ENCODE measurements around the gene PIP4P1. TPM values are rescaled to one million over a fixed set of nuclear protein-coding genes. Genes with fewer than 3 reads are reported as not detected.

Gene PIP4P1
- total RNA-seq, 2 experiments from 2014 or later: 27.6 to 28.7 TPM

DNA sequence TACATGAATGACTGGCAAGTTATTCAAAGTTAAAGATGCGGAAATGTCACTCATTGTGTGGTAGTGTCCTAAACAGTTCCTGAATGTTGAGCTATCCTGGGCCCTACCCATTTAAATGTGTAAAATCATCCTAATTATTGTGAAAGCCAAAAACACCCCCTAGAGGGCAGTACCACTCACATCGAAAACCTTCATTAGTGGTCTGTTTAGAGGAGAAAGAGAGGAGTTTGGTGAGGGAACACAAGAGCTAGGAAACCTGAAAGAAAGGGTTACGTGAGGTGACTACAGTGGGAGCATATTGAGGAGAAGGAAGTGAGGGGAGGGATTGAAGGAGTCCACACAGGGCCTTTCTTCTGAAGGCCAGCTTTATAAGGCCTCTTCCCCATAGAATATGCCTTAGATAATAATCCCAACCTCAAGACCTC, 45.4 kb downstream of the PIP4P1 start:
- H3K27me3 Mint-ChIP-seq: no peaks in the 10 kb centered on the region
- H3K36me3 Mint-ChIP-seq: peaks cover 7% of the 10 kb centered on the region
- DNase-seq: peak; percentile 18
- H3K4me3 Mint-ChIP-seq: no peak overlapping the region
- no peaks in the 10 kb centered on the region for H3K9me3 Mint-ChIP-seq
- H3K27ac Mint-ChIP-seq: peak overlapping the region; percentile 7
- peaks cover 30% of the 10 kb centered on the region for H3K4me1 Mint-ChIP-seq

DNA sequence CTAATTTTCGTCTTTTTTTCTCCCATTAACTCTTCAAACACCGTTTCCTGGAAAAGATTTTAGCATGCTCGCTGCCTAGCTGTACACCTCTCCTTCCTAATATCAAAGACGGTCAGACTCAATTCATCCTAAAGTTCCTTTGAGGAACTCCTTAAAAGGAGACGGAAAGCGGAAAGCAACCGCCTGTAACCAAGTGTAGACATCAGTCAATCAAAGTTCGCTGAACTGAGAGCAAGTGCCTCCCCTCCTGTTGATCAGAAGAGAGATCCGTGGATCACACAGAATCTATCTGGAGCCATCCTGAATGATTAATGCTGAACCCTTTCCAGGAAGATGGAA, 47.5 kb downstream of the PIP4P1 start:
- H3K27me3 Mint-ChIP-seq: no peaks in the 10 kb centered on the region
- H3K4me1 Mint-ChIP-seq: peaks cover 37% of the 10 kb centered on the region
- peak overlapping the region; percentile 89 for H3K27ac Mint-ChIP-seq
- DNase-seq: peak; percentile 8
- peak overlapping the region; percentile 93 for H3K4me3 Mint-ChIP-seq
- H3K36me3 Mint-ChIP-seq: peaks cover 10% of the 10 kb centered on the region
- H3K9me3 Mint-ChIP-seq: no peaks in the 10 kb centered on the region

DNA sequence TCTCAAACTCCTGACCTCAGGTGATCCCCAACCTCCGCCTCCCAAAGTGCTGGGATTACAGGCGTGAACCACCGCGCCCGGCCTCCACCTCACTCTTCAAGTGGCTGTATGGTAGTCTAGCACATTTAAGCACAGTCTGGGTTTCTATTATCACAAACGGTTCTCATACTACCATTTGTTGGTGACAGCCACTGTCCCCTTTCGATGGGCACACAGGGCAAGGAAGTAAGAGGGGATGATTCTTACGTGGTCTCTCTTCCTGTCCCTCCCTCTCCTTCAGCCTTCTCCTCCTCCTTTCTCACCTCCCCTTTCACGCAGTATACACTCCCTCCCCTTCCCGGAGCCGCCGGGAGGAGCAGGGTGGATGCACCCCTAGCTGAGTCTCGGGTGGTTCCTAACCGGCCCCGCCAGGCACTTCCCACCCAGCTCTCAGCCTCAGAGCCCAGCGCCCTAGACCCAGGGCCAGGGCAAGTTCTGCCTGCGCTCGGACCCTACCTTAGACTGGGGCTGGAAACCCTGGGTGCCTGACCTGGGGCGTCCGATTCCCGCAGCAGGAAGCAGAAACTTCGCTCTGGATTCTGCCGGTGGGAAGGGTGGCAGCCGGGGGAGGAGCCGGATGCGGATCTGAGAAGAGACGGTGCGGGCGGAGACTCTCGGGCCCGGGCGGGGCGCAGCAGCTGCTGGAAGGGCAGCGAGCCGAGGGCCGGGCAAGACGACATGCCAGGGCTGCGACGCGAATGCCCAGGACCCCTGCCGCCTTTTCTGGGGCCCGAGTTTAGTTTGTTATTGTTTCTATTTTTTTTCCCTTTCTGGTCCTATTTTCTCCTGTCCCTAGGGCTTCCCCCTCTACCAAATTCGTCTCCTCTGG, 48.1 kb downstream of the PIP4P1 start, which contains the start of gene TEP1:
TEP1 (minus strand) TSS at position 626 of the 868 bp plus-strand sequence. CDS start 5,062 bp downstream, outside the sequence.
- Mint-ChIP-seq H3K4me3 (peak within 1 kb of the TSS; percentile 93), H3K4me1 (peaks cover 41% of the 10 kb centered on the region), H3K9me3 (no peaks in the 10 kb centered on the region), H3K36me3 (peaks cover 11% of the 10 kb centered on the region), H3K27ac (peak within 1 kb of the TSS; percentile 89), H3K27me3 (no peaks in the 10 kb centered on the region)
- peak; percentile 80 for DNase-seq

DNA sequence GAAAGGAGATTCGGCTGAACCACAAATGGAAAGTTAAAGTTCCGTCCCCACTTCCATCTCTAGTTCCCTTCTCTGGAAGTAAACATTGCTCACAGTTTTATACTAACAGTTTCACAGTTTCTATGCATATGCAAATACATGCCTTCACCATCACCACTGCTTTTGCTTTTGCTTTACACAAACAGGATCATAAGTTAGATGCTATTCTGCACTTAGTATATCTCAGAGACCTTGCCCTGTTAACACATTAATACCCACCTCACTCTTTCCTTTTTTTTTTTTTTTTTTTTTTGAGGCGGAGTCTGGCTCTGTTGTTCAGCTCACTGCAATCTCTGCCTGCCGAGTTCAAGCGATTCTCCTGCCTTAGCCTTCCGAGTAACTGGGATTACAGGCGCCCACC, 48.8 kb downstream of the PIP4P1 start:
- Mint-ChIP-seq H3K4me1 (peaks cover 40% of the 10 kb centered on the region), H3K27me3 (no peaks in the 10 kb centered on the region), H3K27ac (peak overlapping the region; percentile 89), H3K9me3 (no peaks in the 10 kb centered on the region), H3K4me3 (peak overlapping the region; percentile 93), H3K36me3 (peaks cover 14% of the 10 kb centered on the region)
- no peak for DNase-seq

DNA sequence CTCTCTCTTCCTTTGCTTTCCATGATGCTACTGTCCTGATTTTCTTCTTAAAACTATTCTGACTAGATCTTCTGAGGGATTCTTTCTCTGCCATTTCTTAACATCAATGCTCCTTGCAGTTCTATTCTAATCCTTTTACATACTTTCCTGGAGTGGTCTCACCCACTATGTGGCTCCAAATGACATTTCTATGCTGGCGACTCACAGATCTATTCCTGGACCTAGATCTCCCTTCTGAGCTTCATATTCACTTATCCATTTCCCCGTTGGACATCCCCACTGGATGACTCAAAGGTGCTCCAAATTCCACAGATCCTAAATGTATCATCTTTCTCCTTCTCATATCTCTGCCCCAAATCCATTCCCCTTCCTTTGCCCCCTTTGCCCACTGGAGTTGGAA, 52.0 kb downstream of the PIP4P1 start:
- no peak overlapping the region for H3K4me3 Mint-ChIP-seq
- no peak for DNase-seq
- no peaks in the 10 kb centered on the region for H3K27me3 Mint-ChIP-seq
- peak overlapping the region; percentile 30 for H3K27ac Mint-ChIP-seq
- H3K36me3 Mint-ChIP-seq: peaks cover 36% of the 10 kb centered on the region
- H3K4me1 Mint-ChIP-seq: peaks cover 49% of the 10 kb centered on the region
- no peaks in the 10 kb centered on the region for H3K9me3 Mint-ChIP-seq

Other genes starting within 250 kb of the PIP4P1 start
- not detected for gene OR11H6, start 237.7 kb downstream of the PIP4P1 start, total RNA-seq
- gene OR11H7, start 232.5 kb downstream of the PIP4P1 start, total RNA-seq: not detected
- not detected for gene OR11H4, start 222.1 kb downstream of the PIP4P1 start, total RNA-seq
- 10 to 100 TPM; 27.5 to 27.7 TPM for gene TTC5, start 155.5 kb downstream of the PIP4P1 start, total RNA-seq
- gene CCNB1IP1, start 128.2 kb downstream of the PIP4P1 start, total RNA-seq: 10 to 100 TPM; 70.5 to 73.1 TPM
- gene PARP2, start 117.8 kb downstream of the PIP4P1 start, total RNA-seq: 10 to 100 TPM; 42.9 to 46.5 TPM
- gene TEP1, start 47.9 kb downstream of the PIP4P1 start, total RNA-seq: 10 to 100 TPM; 21.6 to 22.1 TPM
- gene KLHL33, start 25.3 kb downstream of the PIP4P1 start, total RNA-seq: under 1 TPM; 0.50 to 0.68 TPM
- gene OSGEP, start 6.6 kb downstream of the PIP4P1 start, total RNA-seq: 10 to 100 TPM; 59.0 to 59.2 TPM
- gene APEX1, start 6.2 kb downstream of the PIP4P1 start, total RNA-seq: 100 to 1,000 TPM; 253 to 277 TPM
- gene PNP, start 8.0 kb upstream of the PIP4P1 start, total RNA-seq: 100 to 1,000 TPM; 227 to 230 TPM
- gene RNASE10, start 44.1 kb upstream of the PIP4P1 start, total RNA-seq: under 1 TPM; 0.24 to 0.25 TPM
- gene RNASE9, start 99.6 kb upstream of the PIP4P1 start, total RNA-seq: not detected
- not detected for gene RNASE11, start 126.6 kb upstream of the PIP4P1 start, total RNA-seq
- not detected for gene RNASE12, start 129.9 kb upstream of the PIP4P1 start, total RNA-seq
- not detected for gene OR6S1, start 180.3 kb upstream of the PIP4P1 start, total RNA-seq
- gene RNASE4, start 223.1 kb upstream of the PIP4P1 start, total RNA-seq: under 1 TPM; 0.35 to 0.68 TPM
- gene ANG, start 227.3 kb upstream of the PIP4P1 start, total RNA-seq: 1 to 10 TPM; 1.1 to 1.3 TPM